Measurements from ENCODE around the gene SLC35A4.

GRCh38 chr5:140596321-140596741 is 31.7 kb downstream of the SLC35A4 start:
- TF ChIP-seq CTCF (IDR thresholded peaks at IDR 0.05) (no peak), POLR2A (IDR thresholded peaks at IDR 0.05) (no peak)
